CD4-positive, CD25-positive, alpha-beta regulatory T cell (primary cell): ENCODE results near the gene FAM222A. TPM values are rescaled to one million over a fixed set of nuclear protein-coding genes. Genes with fewer than 3 reads are reported as not detected.
A peak's percentile ranks its signal among the peaks of the same experiment; 100 is the strongest.

Source experiments
- ATAC-seq, 2 donors: fragments of 150-1000 bp; cut with Tn5 transposase; one replicate each; pipeline ENCODE4 v1.10.0; 2021; ENCODE audit warnings: low read depth in 2 of 2, moderate number of reproducible peaks in 2 of 2, moderate library complexity in 1 of 2
- DNase-seq, 3 donors: peaks; one replicate each; pipeline versions ENCODE4 v3.0.0 to v3.0.0-alpha.2; 2012 to 2022; ENCODE audit warnings: mixed read lengths in 1 of 3
- H3K27ac ChIP-seq: one replicate; pipeline ENCODE4 v1.7.0; 2013; ENCODE audit warnings: mild to moderate bottlenecking, low read length; ENCODE audit not compliant: insufficient read depth, poor library complexity, severe bottlenecking
- H3K27me3 ChIP-seq: one replicate; pipeline ENCODE4 v1.7.0; 2013; ENCODE audit warnings: low read length; ENCODE audit not compliant: control insufficient read depth, insufficient read depth
- H3K36me3 ChIP-seq: one replicate; pipeline ENCODE4 v1.7.0; 2013; ENCODE audit warnings: mild to moderate bottlenecking, low read length, moderate library complexity; ENCODE audit not compliant: control insufficient read depth, insufficient read depth
- H3K4me1 ChIP-seq: 2 replicates; pipeline ENCODE4 v1.7.0; 2013; ENCODE audit warnings: mild to moderate bottlenecking, low read length; ENCODE audit not compliant: insufficient read depth, control insufficient read depth, poor library complexity, severe bottlenecking
- H3K4me3 ChIP-seq: one replicate; pipeline ENCODE4 v1.7.0; 2013; ENCODE audit warnings: low read depth, mild to moderate bottlenecking, low read length, moderate library complexity
- H3K9me3 ChIP-seq, 2 experiments: 1 replicate in 1 of 2; 2 replicates in 1 of 2; pipeline ENCODE4 v1.7.0; 2013; ENCODE audit warnings: low read length in 2 of 2, mild to moderate bottlenecking in 1 of 2, moderate library complexity in 1 of 2; ENCODE audit not compliant: control insufficient read depth in 2 of 2
- H3K27ac Mint-ChIP-seq, 3 donors: one replicate each; pipeline ENCODE4 v1.8.0; 2020 to 2022; ENCODE audit warnings: mild to moderate bottlenecking in 3 of 3, mixed read lengths in 3 of 3, moderate library complexity in 2 of 3
- H3K27me3 Mint-ChIP-seq: one replicate; pipeline ENCODE4 v1.8.0; 2022; ENCODE audit warnings: mild to moderate bottlenecking, mixed read lengths
- H3K36me3 Mint-ChIP-seq: one replicate; pipeline ENCODE4 v1.8.0; 2020; ENCODE audit warnings: mixed read lengths
- H3K4me1 Mint-ChIP-seq, 4 donors: one replicate each; pipeline ENCODE4 v1.8.0; 2020 to 2022; ENCODE audit warnings: mixed read lengths in 4 of 4, mild to moderate bottlenecking in 1 of 4
- H3K4me3 Mint-ChIP-seq, 4 donors: one replicate each; pipeline ENCODE4 v1.8.0; 2020 to 2022; ENCODE audit warnings: mild to moderate bottlenecking in 4 of 4, mixed read lengths in 4 of 4, moderate library complexity in 3 of 4
- H3K9me3 Mint-ChIP-seq, 7 donors: one replicate each; pipeline ENCODE4 v1.8.0; 2020 to 2022; ENCODE audit warnings: mixed read lengths in 7 of 7, mild to moderate bottlenecking in 3 of 7, moderate library complexity in 2 of 7
- polyA plus RNA-seq, 4 donors: library from polyadenylated mRNA; unstranded; fragments of 300-500 nt; fragmentation: Illumina TruSeq; gene quantifications; one replicate each; pipeline ENCODE4 v1.2.3, GENCODE V29; 2021
- total RNA-seq: library from RNA; stranded (reverse); gene quantifications from one replicate; pipeline ENCODE4 v1.2.3, GENCODE V29; 2022

FAM222A gene
- total and polyA plus RNA-seq, 5 donors from 2014 or later: 0.08 to 2.3 TPM; not detected in 3

GRCh38 chr12:109785854-109786253 lies 72.2 kb downstream of the FAM222A start:
- Histone ChIP-seq H3K9me3 (no peaks in the 10 kb centered on the region), H3K27ac (no peak overlapping the region), H3K36me3 (no peaks in the 10 kb centered on the region), H3K4me1 (no peaks in the 10 kb centered on the region), H3K27me3 (no peaks in the 10 kb centered on the region), H3K4me3 (no peak overlapping the region)
- DNase-seq: no peak
- no peaks in the 10 kb centered on the region for H3K36me3 Mint-ChIP-seq
- H3K27ac Mint-ChIP-seq: no peak overlapping the region
- no peak for ATAC-seq
- no peak overlapping the region for H3K4me3 Mint-ChIP-seq
- peaks cover 11% of the 10 kb centered on the region for H3K27me3 Mint-ChIP-seq
- H3K9me3 Mint-ChIP-seq: no peaks in the 10 kb centered on the region
- no peaks in the 10 kb centered on the region for H3K4me1 Mint-ChIP-seq

- no peaks in the 10 kb centered on the region for H3K9me3 Mint-ChIP-seq
- DNase-seq: no peak
- Histone ChIP-seq H3K36me3 (no peaks in the 10 kb centered on the region), H3K27me3 (no peaks in the 10 kb centered on the region), H3K4me3 (no peak overlapping the region), H3K9me3 (no peaks in the 10 kb centered on the region), H3K4me1 (no peaks in the 10 kb centered on the region), H3K27ac (no peak overlapping the region)
- no peak overlapping the region for H3K27ac Mint-ChIP-seq
- ATAC-seq: no peak
- H3K4me1 Mint-ChIP-seq: no peaks in the 10 kb centered on the region
- H3K4me3 Mint-ChIP-seq: no peak overlapping the region
- peaks cover 11% of the 10 kb centered on the region for H3K27me3 Mint-ChIP-seq
- no peaks in the 10 kb centered on the region for H3K36me3 Mint-ChIP-seq
These were observed 73.2 kb downstream of the FAM222A start for GRCh38 chr12:109786799-109787198.

- peaks cover 20% of the 10 kb centered on the region for H3K27me3 Mint-ChIP-seq
These were observed 76.0 kb downstream of the FAM222A start for GRCh38 chr12:109789526-109790048.

GRCh38 chr12:109792992-109793391 lies 79.4 kb downstream of the FAM222A start:
- H3K9me3 ChIP-seq: no peaks in the 10 kb centered on the region
- H3K36me3 ChIP-seq: no peaks in the 10 kb centered on the region
- ATAC-seq (no peak), DNase-seq (no peak)
- H3K9me3 Mint-ChIP-seq: no peaks in the 10 kb centered on the region
- H3K27me3 Mint-ChIP-seq: peaks cover 13% of the 10 kb centered on the region
- H3K36me3 Mint-ChIP-seq: no peaks in the 10 kb centered on the region
- H3K4me1 ChIP-seq: no peaks in the 10 kb centered on the region
- no peak overlapping the region for H3K4me3 ChIP-seq
- H3K27ac ChIP-seq: no peak overlapping the region
- no peak overlapping the region for H3K27ac Mint-ChIP-seq
- H3K4me3 Mint-ChIP-seq: no peak overlapping the region
- H3K4me1 Mint-ChIP-seq: no peaks in the 10 kb centered on the region
- H3K27me3 ChIP-seq: no peaks in the 10 kb centered on the region

More at GRCh38 chr12:109789526-109790048, 76.0 kb downstream of the FAM222A start:
- no peaks in the 10 kb centered on the region for H3K4me1 ChIP-seq
- H3K4me3 ChIP-seq: no peak overlapping the region
- Mint-ChIP-seq H3K27ac (no peak overlapping the region), H3K4me1 (no peaks in the 10 kb centered on the region), H3K9me3 (no peaks in the 10 kb centered on the region), H3K36me3 (no peaks in the 10 kb centered on the region), H3K4me3 (no peak overlapping the region)
- H3K9me3 ChIP-seq: no peaks in the 10 kb centered on the region
- ATAC-seq (no peak), DNase-seq (no peak)
- H3K27me3 ChIP-seq: no peaks in the 10 kb centered on the region
- no peak overlapping the region for H3K27ac ChIP-seq
- no peaks in the 10 kb centered on the region for H3K36me3 ChIP-seq

- Mint-ChIP-seq H3K4me1 (no peaks in the 10 kb centered on the region), H3K9me3 (no peaks in the 10 kb centered on the region), H3K27me3 (peaks cover 13% of the 10 kb centered on the region), H3K27ac (no peak overlapping the region), H3K4me3 (no peak overlapping the region), H3K36me3 (no peaks in the 10 kb centered on the region)
- no peaks in the 10 kb centered on the region for H3K9me3 ChIP-seq
- ATAC-seq (no peak), DNase-seq (no peak)
- no peaks in the 10 kb centered on the region for H3K36me3 ChIP-seq
- no peak overlapping the region for H3K4me3 ChIP-seq
- no peaks in the 10 kb centered on the region for H3K4me1 ChIP-seq
- no peak overlapping the region for H3K27ac ChIP-seq
- H3K27me3 ChIP-seq: no peaks in the 10 kb centered on the region
These were observed 79.8 kb downstream of the FAM222A start for GRCh38 chr12:109793411-109793810.

- H3K4me1 ChIP-seq: no peaks in the 10 kb centered on the region
- Mint-ChIP-seq H3K9me3 (no peaks in the 10 kb centered on the region), H3K4me1 (no peaks in the 10 kb centered on the region), H3K27me3 (peaks cover 13% of the 10 kb centered on the region), H3K27ac (no peak overlapping the region), H3K4me3 (no peak overlapping the region), H3K36me3 (no peaks in the 10 kb centered on the region)
- no peaks in the 10 kb centered on the region for H3K27me3 ChIP-seq
- H3K4me3 ChIP-seq: no peak overlapping the region
- no peak for ATAC-seq
- no peak overlapping the region for H3K27ac ChIP-seq
- no peak for DNase-seq
- H3K9me3 ChIP-seq: no peaks in the 10 kb centered on the region
- no peaks in the 10 kb centered on the region for H3K36me3 ChIP-seq
These were observed 80.3 kb downstream of the FAM222A start for GRCh38 chr12:109793826-109794501.

- H3K9me3 ChIP-seq: no peaks in the 10 kb centered on the region
- ATAC-seq (no peak), DNase-seq (no peak)
- Mint-ChIP-seq H3K4me1 (no peaks in the 10 kb centered on the region), H3K27ac (no peak overlapping the region), H3K27me3 (peaks cover 13% of the 10 kb centered on the region), H3K36me3 (no peaks in the 10 kb centered on the region), H3K4me3 (no peak overlapping the region), H3K9me3 (no peaks in the 10 kb centered on the region)
- no peaks in the 10 kb centered on the region for H3K36me3 ChIP-seq
- no peak overlapping the region for H3K27ac ChIP-seq
- no peak overlapping the region for H3K4me3 ChIP-seq
- no peaks in the 10 kb centered on the region for H3K4me1 ChIP-seq
- no peaks in the 10 kb centered on the region for H3K27me3 ChIP-seq
These were observed 81.4 kb downstream of the FAM222A start for GRCh38 chr12:109795023-109795422.

GRCh38 chr12:109796057-109796456 lies 82.4 kb downstream of the FAM222A start:
- no peaks in the 10 kb centered on the region for H3K36me3 ChIP-seq
- Mint-ChIP-seq H3K36me3 (no peaks in the 10 kb centered on the region), H3K4me1 (no peaks in the 10 kb centered on the region), H3K9me3 (no peaks in the 10 kb centered on the region), H3K27me3 (peaks cover 9% of the 10 kb centered on the region), H3K4me3 (no peak overlapping the region), H3K27ac (peak overlapping the region in 1 of 3 donors; percentile 81)
- H3K4me3 ChIP-seq: no peak overlapping the region
- H3K4me1 ChIP-seq: no peaks in the 10 kb centered on the region
- ATAC-seq (no peak), DNase-seq (no peak)
- no peaks in the 10 kb centered on the region for H3K27me3 ChIP-seq
- H3K9me3 ChIP-seq: no peaks in the 10 kb centered on the region
- H3K27ac ChIP-seq: no peak overlapping the region
